MM.1S (cell line): ENCODE measurements around the gene GRXCR2.

Experiments used
- DNase-seq: peaks from one replicate; pipeline ENCODE4 v3.0.0-alpha.2; 2015
- H2AFZ ChIP-seq: fragments of 300-600 bp; sonication (generic); 2 replicates; pipeline ENCODE4 v1.6.0; 2016; ENCODE audit warnings: antibody characterized with exemption, low read length
- H3F3A ChIP-seq: fragments of 300-600 bp; sonication (generic); 2 replicates; pipeline ENCODE4 v1.6.1; 2016; ENCODE audit warnings: mild to moderate bottlenecking, antibody characterized with exemption, low read length, moderate library complexity, mixed read lengths; ENCODE audit not compliant: insufficient read depth
- H3K27ac ChIP-seq: fragments of 300-600 bp; sonication (generic); 2 replicates; pipeline ENCODE4 v1.5.1; 2016; ENCODE audit warnings: mild to moderate bottlenecking, low read length
- H3K27me3 ChIP-seq: fragments of 300-600 bp; sonication (generic); replicated peaks from 2 replicates; pipeline ENCODE4 v1.6.0; 2016; ENCODE audit warnings: low read length; ENCODE audit not compliant: insufficient read depth
- H3K36me3 ChIP-seq: fragments of 300-600 bp; sonication (generic); replicated peaks from 2 replicates; pipeline ENCODE4 v1.6.1; 2016; ENCODE audit warnings: mild to moderate bottlenecking, low read length, mixed read lengths; ENCODE audit not compliant: insufficient read depth
- H3K4me1 ChIP-seq: fragments of 300-600 bp; sonication (generic); 2 replicates; pipeline ENCODE4 v1.6.1; 2016; ENCODE audit warnings: low read length, mixed read lengths
- H3K4me2 ChIP-seq: fragments of 300-600 bp; sonication (generic); 2 replicates; pipeline ENCODE4 v1.6.0; 2016; ENCODE audit warnings: low read depth, low read length
- H3K4me3 ChIP-seq: fragments of 300-600 bp; sonication (generic); 2 replicates; pipeline ENCODE4 v1.5.1; 2016; ENCODE audit warnings: low read length, mixed read lengths
- H3K79me2 ChIP-seq: fragments of 300-600 bp; sonication (generic); 2 replicates; pipeline ENCODE4 v1.6.1; 2016; ENCODE audit warnings: mixed run types, low read length, mixed read lengths
- H3K9ac ChIP-seq: fragments of 300-600 bp; sonication (generic); 2 replicates; pipeline ENCODE4 v1.6.1; 2016; ENCODE audit warnings: low read length, mixed read lengths
- H3K9me2 ChIP-seq: fragments of 300-600 bp; sonication (generic); replicated peaks from 2 replicates; pipeline ENCODE4 v1.6.1; 2016; ENCODE audit warnings: mild to moderate bottlenecking, low read length, mixed read lengths; ENCODE audit not compliant: insufficient read depth
- H3K9me3 ChIP-seq: fragments of 300-600 bp; sonication (generic); replicated peaks from 2 replicates; pipeline ENCODE4 v1.6.1; 2016; ENCODE audit warnings: mild to moderate bottlenecking, low read length, mixed read lengths; ENCODE audit not compliant: insufficient read depth
- H4K20me1 ChIP-seq: fragments of 300-600 bp; sonication (generic); 2 replicates; pipeline ENCODE4 v1.6.1; 2016; ENCODE audit warnings: mild to moderate bottlenecking, low read length, moderate library complexity, mixed read lengths; ENCODE audit not compliant: insufficient read depth
- EZH2 ChIP-seq: fragments of 300-600 bp; sonication (generic); optimal IDR thresholded peaks from 2 replicates; pipeline ENCODE3; 2017; ENCODE audit warnings: low read depth, mild to moderate bottlenecking, antibody characterized with exemption, low read length, mixed read lengths
- EZH2phosphoT487 ChIP-seq: fragments of 300-600 bp; sonication (generic); IDR thresholded peaks from 2 replicates; pipeline ENCODE4 v1.6.1; 2018; ENCODE audit warnings: antibody characterized with exemption, low read length
- TF ChIP-seq, protein P1 (sequence below): fragments of 300-600 bp; sonication (generic); IDR thresholded peaks from 2 replicates; pipeline ENCODE4 v1.5.1; 2016; ENCODE audit warnings: antibody characterized with exemption, low read length, mixed read lengths

Gene GRXCR2

GRCh38 chr5:145846081-145846480 is 26.7 kb downstream of the GRXCR2 start:
- H4K20me1 ChIP-seq = no peaks in the 10 kb centered on the region
- H3K79me2 ChIP-seq = no peaks in the 10 kb centered on the region
- H3F3A ChIP-seq = no peaks in the 10 kb centered on the region
- no peak overlapping the region for H3K4me2 ChIP-seq
- no peak for DNase-seq
- no peaks in the 10 kb centered on the region for H3K27me3 ChIP-seq
- no peaks in the 10 kb centered on the region for H3K9me3 ChIP-seq
- no peaks in the 10 kb centered on the region for H3K36me3 ChIP-seq
- no peak overlapping the region for H3K27ac ChIP-seq
- H3K4me1 ChIP-seq = no peaks in the 10 kb centered on the region
- no peak overlapping the region for H3K9ac ChIP-seq
- no peaks in the 10 kb centered on the region for H3K9me2 ChIP-seq
- no peak for TF ChIP-seq EZH2phosphoT487
- TF ChIP-seq, protein P1, sequence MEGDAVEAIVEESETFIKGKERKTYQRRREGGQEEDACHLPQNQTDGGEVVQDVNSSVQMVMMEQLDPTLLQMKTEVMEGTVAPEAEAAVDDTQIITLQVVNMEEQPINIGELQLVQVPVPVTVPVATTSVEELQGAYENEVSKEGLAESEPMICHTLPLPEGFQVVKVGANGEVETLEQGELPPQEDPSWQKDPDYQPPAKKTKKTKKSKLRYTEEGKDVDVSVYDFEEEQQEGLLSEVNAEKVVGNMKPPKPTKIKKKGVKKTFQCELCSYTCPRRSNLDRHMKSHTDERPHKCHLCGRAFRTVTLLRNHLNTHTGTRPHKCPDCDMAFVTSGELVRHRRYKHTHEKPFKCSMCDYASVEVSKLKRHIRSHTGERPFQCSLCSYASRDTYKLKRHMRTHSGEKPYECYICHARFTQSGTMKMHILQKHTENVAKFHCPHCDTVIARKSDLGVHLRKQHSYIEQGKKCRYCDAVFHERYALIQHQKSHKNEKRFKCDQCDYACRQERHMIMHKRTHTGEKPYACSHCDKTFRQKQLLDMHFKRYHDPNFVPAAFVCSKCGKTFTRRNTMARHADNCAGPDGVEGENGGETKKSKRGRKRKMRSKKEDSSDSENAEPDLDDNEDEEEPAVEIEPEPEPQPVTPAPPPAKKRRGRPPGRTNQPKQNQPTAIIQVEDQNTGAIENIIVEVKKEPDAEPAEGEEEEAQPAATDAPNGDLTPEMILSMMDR = no peak
- TF ChIP-seq EZH2 = no peak
- no peak overlapping the region for H3K4me3 ChIP-seq
- H2AFZ ChIP-seq = no peak overlapping the region

DNA sequence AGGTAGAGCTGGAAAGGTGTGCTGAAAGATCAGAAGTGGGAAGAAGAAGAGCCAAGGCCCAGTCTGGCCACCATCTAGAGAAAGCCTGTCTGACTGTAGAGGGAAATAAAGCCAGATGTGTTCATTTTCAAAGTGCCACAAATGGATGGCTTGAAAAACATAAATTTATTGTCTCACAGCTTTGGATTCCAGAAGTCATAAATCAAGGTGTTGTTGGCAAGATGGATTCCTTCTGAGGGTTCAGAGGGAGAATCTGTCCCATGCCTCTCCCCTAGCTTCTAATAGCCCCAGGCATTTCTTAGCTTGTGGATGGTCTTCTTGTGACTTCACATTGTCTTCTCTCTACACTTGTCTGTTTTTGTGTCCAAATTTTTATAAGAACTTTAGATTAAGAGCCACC is 31.5 kb downstream of the GRXCR2 start:
- Histone ChIP-seq H3K9me2 (no peaks in the 10 kb centered on the region), H3K9me3 (no peaks in the 10 kb centered on the region), H4K20me1 (no peaks in the 10 kb centered on the region), H3K36me3 (no peaks in the 10 kb centered on the region), H3K4me1 (no peaks in the 10 kb centered on the region), H2AFZ (no peak overlapping the region), H3K4me3 (no peak overlapping the region), H3K9ac (no peak overlapping the region), H3F3A (no peaks in the 10 kb centered on the region), H3K27me3 (no peaks in the 10 kb centered on the region), H3K79me2 (no peaks in the 10 kb centered on the region), H3K4me2 (no peak overlapping the region), H3K27ac (no peak overlapping the region)
- DNase-seq = no peak
- no peak for TF ChIP-seq EZH2phosphoT487
- TF ChIP-seq, protein P1 = no peak
- no peak for TF ChIP-seq EZH2

GRCh38 chr5:145840458-145841132 is 32.2 kb downstream of the GRXCR2 start:
- H4K20me1 ChIP-seq = no peaks in the 10 kb centered on the region
- no peaks in the 10 kb centered on the region for H3K9me2 ChIP-seq
- no peaks in the 10 kb centered on the region for H3F3A ChIP-seq
- H3K9me3 ChIP-seq = no peaks in the 10 kb centered on the region
- DNase-seq = no peak
- TF ChIP-seq EZH2phosphoT487 = no peak
- TF ChIP-seq, protein P1 = no peak
- TF ChIP-seq EZH2 = no peak
- H3K4me2 ChIP-seq = no peak overlapping the region
- no peaks in the 10 kb centered on the region for H3K27me3 ChIP-seq
- H3K4me3 ChIP-seq = no peak overlapping the region
- peaks cover 3% of the 10 kb centered on the region; the same call in 1 of the 2 replicates for H3K4me1 ChIP-seq
- no peak overlapping the region for H2AFZ ChIP-seq
- H3K27ac ChIP-seq = no peak overlapping the region
- H3K9ac ChIP-seq = no peak overlapping the region
- no peaks in the 10 kb centered on the region for H3K79me2 ChIP-seq
- H3K36me3 ChIP-seq = no peaks in the 10 kb centered on the region
